Heart left ventricle (tissue), 13 donors: ENCODE measurements around the gene GJB6.

ENCODE experiments used
- POLR2A ChIP-seq, 2 donors: fragments of 450-650 bp; IDR thresholded peaks; one replicate each; pipeline ENCODE4 v1.6.1; 2017; ENCODE audit warnings: antibody characterized with exemption in 2 of 2, mild to moderate bottlenecking in 2 of 2, moderate library complexity in 2 of 2
- TF ChIP-seq, protein P1 (sequence below), 12 donors: fragments of 200-600 bp; sonication (generic) in 4 of 12; IDR thresholded peaks; one replicate each; pipeline versions ENCODE4 v1.5.0 to v1.8.0; 2018 to 2022; ENCODE audit warnings: antibody characterized with exemption in 12 of 12, mild to moderate bottlenecking in 5 of 12
- donor health status: ischemic (EF 13 %, LVEDD 7.1; RV severe dilation, severe dysfunction).
- donor health status: DM: no; HTN: yes; CAD: no.
- donor health status: DM: no; HTN: no; CAD: no.
- donor health status: ischemic (EF 25% LVEDD 6.9; RV normal size, moderate dysfunction).
- donor health status: ischemic (EF 25% LVEDD 5.7; RV mildly dilated, moderate dysfunction).
- donor health status: ischemic (EF 35%, LVEDD 5.7; RV mildly dilated, moderate dysfunction).
- donor health status: nonischemic (EF 11% LVEDD 7.7; RV severe dilation, severe dysfunction).
- donor health status: DM: yes; HTN: yes; CAD: no.
- donor health status: PGD.
- donor health status: ischemic (EF 29% LVEDD 5.4; RV normal size, mild dysfunction).
- donor health status: nonischemic (EF 23%, LVEDD 6.1; RV moderate dilation, normal function).

- TF ChIP-seq, protein P1, sequence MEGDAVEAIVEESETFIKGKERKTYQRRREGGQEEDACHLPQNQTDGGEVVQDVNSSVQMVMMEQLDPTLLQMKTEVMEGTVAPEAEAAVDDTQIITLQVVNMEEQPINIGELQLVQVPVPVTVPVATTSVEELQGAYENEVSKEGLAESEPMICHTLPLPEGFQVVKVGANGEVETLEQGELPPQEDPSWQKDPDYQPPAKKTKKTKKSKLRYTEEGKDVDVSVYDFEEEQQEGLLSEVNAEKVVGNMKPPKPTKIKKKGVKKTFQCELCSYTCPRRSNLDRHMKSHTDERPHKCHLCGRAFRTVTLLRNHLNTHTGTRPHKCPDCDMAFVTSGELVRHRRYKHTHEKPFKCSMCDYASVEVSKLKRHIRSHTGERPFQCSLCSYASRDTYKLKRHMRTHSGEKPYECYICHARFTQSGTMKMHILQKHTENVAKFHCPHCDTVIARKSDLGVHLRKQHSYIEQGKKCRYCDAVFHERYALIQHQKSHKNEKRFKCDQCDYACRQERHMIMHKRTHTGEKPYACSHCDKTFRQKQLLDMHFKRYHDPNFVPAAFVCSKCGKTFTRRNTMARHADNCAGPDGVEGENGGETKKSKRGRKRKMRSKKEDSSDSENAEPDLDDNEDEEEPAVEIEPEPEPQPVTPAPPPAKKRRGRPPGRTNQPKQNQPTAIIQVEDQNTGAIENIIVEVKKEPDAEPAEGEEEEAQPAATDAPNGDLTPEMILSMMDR (IDR thresholded peaks at IDR 0.05) = no peak
- TF ChIP-seq POLR2A (IDR thresholded peaks at IDR 0.05) = no peak
These were observed 15.3 kb upstream of the GJB6 start for GRCh38 chr13:20247403-20247802.
